Suprapubic skin (tissue), 4 donors: ENCODE data around the gene OSBPL3. TPM values are rescaled to one million over a fixed set of nuclear protein-coding genes. Genes with fewer than 3 reads are reported as not detected.

Experiments used
- DNase-seq, 2 donors: peaks; one replicate each; pipeline ENCODE4 v3.0.0-alpha.2; 2019; ENCODE audit warnings: low spot score in 2 of 2
- H3K27ac ChIP-seq: fragments of 200-600 bp; sonication (generic); one replicate; pipeline ENCODE4 v1.5.1; 2019
- H3K27me3 ChIP-seq: fragments of 200-600 bp; sonication (generic); one replicate; pipeline ENCODE4 v1.5.1; 2019
- H3K36me3 ChIP-seq: fragments of 200-600 bp; sonication (generic); one replicate; pipeline ENCODE4 v1.5.1; 2019
- H3K4me1 ChIP-seq: fragments of 200-600 bp; sonication (generic); one replicate; pipeline ENCODE4 v1.5.1; 2019
- H3K4me3 ChIP-seq: fragments of 200-600 bp; sonication (generic); one replicate; pipeline ENCODE4 v1.5.1; 2019; ENCODE audit warnings: mild to moderate bottlenecking
- H3K9me3 ChIP-seq: fragments of 200-600 bp; sonication (generic); one replicate; pipeline ENCODE4 v1.5.1; 2019
- CTCF ChIP-seq, 2 donors: fragments of 200-600 bp in 1 of 2; fragments of 450-650 bp in 1 of 2; sonication (generic) in 1 of 2; IDR thresholded peaks; one replicate each; pipeline ENCODE4 v1.5.1; 2016 to 2019; ENCODE audit warnings: antibody characterized with exemption in 2 of 2, mild to moderate bottlenecking in 1 of 2, moderate library complexity in 1 of 2
- EP300 ChIP-seq: sonication (generic); formaldehyde crosslinking; IDR thresholded peaks from one replicate; pipeline ENCODE4 v1.6.1; 2017; ENCODE audit warnings: antibody characterized with exemption
- POLR2A ChIP-seq, 2 donors: fragments of 450-650 bp; IDR thresholded peaks; one replicate each; pipeline ENCODE4 v1.6.1; 2017; ENCODE audit warnings: antibody characterized with exemption in 2 of 2, mild to moderate bottlenecking in 2 of 2, moderate library complexity in 2 of 2
- POLR2AphosphoS5 ChIP-seq, 3 donors: sonication (generic); formaldehyde crosslinking; IDR thresholded peaks; one replicate each; pipeline ENCODE4 v1.6.1; 2017; ENCODE audit warnings: antibody characterized with exemption in 3 of 3
- WGBS: methylation state at CpG from one replicate; pipeline ENCODE4 v1.1.5; 2018; 5-methylcytosine and 5-hydroxymethylcytosine counted together
- total RNA-seq, 4 donors: library from RNA; depleted of rRNA; stranded (reverse); fragments of >200 nt; gene quantifications; one replicate each; pipeline ENCODE4 v1.1.0, GENCODE V29; 2016

The OSBPL3 gene
- total RNA-seq, 4 donors from 2014 or later: 22.0 to 49.0 (median 27.3) TPM

GRCh38 chr7:24874791-24875190 is 105.2 kb downstream of the OSBPL3 start:
- Histone ChIP-seq H3K9me3 (no peaks in the 10 kb centered on the region), H3K4me1 (peaks cover 11% of the 10 kb centered on the region), H3K27ac (no peak overlapping the region), H3K27me3 (no peaks in the 10 kb centered on the region), H3K4me3 (no peak overlapping the region), H3K36me3 (no peaks in the 10 kb centered on the region)
- 77% methylated on average over 6 of the region's 6 CpGs for WGBS
- TF ChIP-seq POLR2AphosphoS5 (IDR thresholded peaks at IDR 0.05) (no peak), POLR2A (IDR thresholded peaks at IDR 0.05) (no peak), CTCF (IDR thresholded peaks at IDR 0.05) (no peak), EP300 (no peak)
- no peak for DNase-seq

- 56% methylated on average over 4 of the region's 4 CpGs for WGBS
- Histone ChIP-seq H3K27ac (no peak overlapping the region), H3K4me1 (peaks cover 11% of the 10 kb centered on the region), H3K4me3 (no peak overlapping the region), H3K9me3 (no peaks in the 10 kb centered on the region), H3K36me3 (peaks cover 5% of the 10 kb centered on the region), H3K27me3 (no peaks in the 10 kb centered on the region)
- no peak for TF ChIP-seq EP300
- TF ChIP-seq POLR2A (IDR thresholded peaks at IDR 0.05): no peak
- TF ChIP-seq POLR2AphosphoS5 (IDR thresholded peaks at IDR 0.05): no peak
- DNase-seq: no peak
These were observed 106.0 kb downstream of the OSBPL3 start for GRCh38 chr7:24873944-24874343.

GRCh38 chr7:24871770-24872169 is 108.2 kb downstream of the OSBPL3 start:
- peaks cover 5% of the 10 kb centered on the region for H3K36me3 ChIP-seq
- no peaks in the 10 kb centered on the region for H3K27me3 ChIP-seq
- H3K4me3 ChIP-seq: no peak overlapping the region
- H3K27ac ChIP-seq: no peak overlapping the region
- H3K9me3 ChIP-seq: no peaks in the 10 kb centered on the region
- DNase-seq: no peak
- peaks cover 3% of the 10 kb centered on the region for H3K4me1 ChIP-seq
- no peak for TF ChIP-seq EP300
- TF ChIP-seq CTCF (IDR thresholded peaks at IDR 0.05): no peak
- no peak for TF ChIP-seq POLR2A (IDR thresholded peaks at IDR 0.05)
- no peak for TF ChIP-seq POLR2AphosphoS5 (IDR thresholded peaks at IDR 0.05)

GRCh38 chr7:24870766-24871165 is 109.2 kb downstream of the OSBPL3 start:
- H3K9me3 ChIP-seq: no peaks in the 10 kb centered on the region
- no peak overlapping the region for H3K4me3 ChIP-seq
- peaks cover 9% of the 10 kb centered on the region for H3K36me3 ChIP-seq
- 92% methylated on average over 6 of the region's 6 CpGs for WGBS
- TF ChIP-seq POLR2A (IDR thresholded peaks at IDR 0.05) (no peak), POLR2AphosphoS5 (IDR thresholded peaks at IDR 0.05) (no peak), CTCF (IDR thresholded peaks at IDR 0.05) (no peak), EP300 (no peak)
- peaks cover 3% of the 10 kb centered on the region for H3K4me1 ChIP-seq
- H3K27ac ChIP-seq: no peak overlapping the region
- H3K27me3 ChIP-seq: no peaks in the 10 kb centered on the region
- no peak for DNase-seq

- Histone ChIP-seq H3K27ac (no peak overlapping the region), H3K4me3 (no peak overlapping the region), H3K9me3 (no peaks in the 10 kb centered on the region), H3K4me1 (peaks cover 3% of the 10 kb centered on the region), H3K36me3 (peaks cover 19% of the 10 kb centered on the region), H3K27me3 (no peaks in the 10 kb centered on the region)
- TF ChIP-seq CTCF (IDR thresholded peaks at IDR 0.05) (no peak), POLR2AphosphoS5 (IDR thresholded peaks at IDR 0.05) (no peak), POLR2A (IDR thresholded peaks at IDR 0.05) (no peak), EP300 (no peak)
- DNase-seq: no peak
- WGBS: 83% methylated on average over 2 of the region's 2 CpGs
These were observed 110.4 kb downstream of the OSBPL3 start for GRCh38 chr7:24869572-24869971.

GRCh38 chr7:24868741-24869140 is 111.2 kb downstream of the OSBPL3 start:
- H3K36me3 ChIP-seq: peaks cover 21% of the 10 kb centered on the region
- TF ChIP-seq POLR2A (IDR thresholded peaks at IDR 0.05) (no peak), EP300 (no peak), CTCF (IDR thresholded peaks at IDR 0.05) (no peak), POLR2AphosphoS5 (IDR thresholded peaks at IDR 0.05) (no peak)
- no peaks in the 10 kb centered on the region for H3K4me1 ChIP-seq
- 74% methylated on average over 4 of the region's 4 CpGs for WGBS
- no peak overlapping the region for H3K4me3 ChIP-seq
- no peak overlapping the region for H3K27ac ChIP-seq
- no peaks in the 10 kb centered on the region for H3K9me3 ChIP-seq
- no peak for DNase-seq
- H3K27me3 ChIP-seq: no peaks in the 10 kb centered on the region
